GM12872 (cell line): ENCODE data around the gene TRAPPC11.

ENCODE experiments used
- CTCF ChIP-seq: IDR thresholded peaks from 3 replicates; pipeline ENCODE4 v1.5.1; 2011; ENCODE audit warnings: low read depth, mild to moderate bottlenecking, low read length, moderate library complexity; ENCODE audit not compliant: insufficient read depth

Gene TRAPPC11

GRCh38 chr4:183691897-183692296, 32.8 kb downstream of the TRAPPC11 start:
- no peak for TF ChIP-seq CTCF

DNA sequence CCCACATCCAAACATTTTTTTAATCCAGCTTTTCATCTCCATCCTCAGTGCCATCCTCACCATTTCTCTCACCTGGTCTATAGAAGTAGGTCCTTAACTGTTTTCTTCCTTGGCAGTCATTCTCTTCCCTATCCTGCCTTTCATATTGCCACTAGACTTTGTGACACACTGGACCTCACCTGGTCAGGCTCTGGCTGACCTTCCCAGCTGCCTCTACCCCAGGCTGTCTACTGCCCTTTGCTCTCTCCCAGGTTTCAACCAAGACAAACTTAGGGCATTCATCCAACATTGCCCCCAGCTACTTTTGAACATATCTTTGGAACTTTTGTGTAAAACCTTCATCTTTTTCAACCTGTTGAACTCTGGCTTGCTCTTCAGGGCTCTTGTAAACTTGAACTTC, 39.8 kb downstream of the TRAPPC11 start:
- TF ChIP-seq CTCF, result no peak

- no peak for TF ChIP-seq CTCF
These were observed 41.3 kb downstream of the TRAPPC11 start for GRCh38 chr4:183700407-183700806.

- no peak for TF ChIP-seq CTCF
These were observed 43.4 kb downstream of the TRAPPC11 start for GRCh38 chr4:183702492-183702891.

DNA sequence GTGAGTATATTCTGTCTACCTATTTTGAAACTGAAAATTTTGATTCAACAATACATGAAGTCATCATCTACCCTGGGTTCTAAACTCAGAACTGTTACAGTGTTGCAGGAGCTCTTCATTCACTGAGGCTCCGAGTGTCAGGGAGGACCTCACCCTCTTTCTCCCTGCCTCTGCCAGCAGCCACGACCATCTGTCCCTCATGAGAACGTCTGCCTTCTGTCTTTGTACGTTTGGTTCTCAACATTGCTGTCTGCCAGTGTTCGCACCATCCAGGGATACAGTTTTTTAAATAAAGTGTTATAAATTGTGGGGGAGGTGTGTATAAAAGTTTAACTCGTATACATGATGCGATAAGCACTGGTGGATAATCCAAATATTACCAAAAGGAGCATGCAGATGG, 55.5 kb downstream of the TRAPPC11 start:
- no peak for TF ChIP-seq CTCF

DNA sequence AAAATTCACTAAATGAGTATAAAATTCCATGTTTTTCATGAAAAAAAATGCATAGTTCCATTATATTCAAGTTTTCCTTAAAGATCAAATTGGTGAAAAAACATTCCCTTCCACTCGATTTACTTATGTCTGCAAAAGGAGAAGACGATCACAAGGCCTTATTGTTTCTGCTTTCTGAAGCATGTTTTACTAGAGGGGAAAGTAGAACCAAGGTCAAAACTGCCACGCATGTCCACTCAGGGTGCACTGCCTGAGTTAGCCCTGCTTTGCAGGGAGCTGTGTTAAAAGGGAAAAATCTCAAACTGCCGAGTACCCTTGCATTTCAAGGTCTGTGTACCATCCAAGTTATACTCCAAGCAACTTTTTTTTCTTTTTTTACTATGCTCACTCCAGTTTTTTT, 57.2 kb downstream of the TRAPPC11 start:
- TF ChIP-seq CTCF, result no peak

GRCh38 chr4:183718876-183719275, 59.8 kb downstream of the TRAPPC11 start:
- no peak for TF ChIP-seq CTCF

DNA sequence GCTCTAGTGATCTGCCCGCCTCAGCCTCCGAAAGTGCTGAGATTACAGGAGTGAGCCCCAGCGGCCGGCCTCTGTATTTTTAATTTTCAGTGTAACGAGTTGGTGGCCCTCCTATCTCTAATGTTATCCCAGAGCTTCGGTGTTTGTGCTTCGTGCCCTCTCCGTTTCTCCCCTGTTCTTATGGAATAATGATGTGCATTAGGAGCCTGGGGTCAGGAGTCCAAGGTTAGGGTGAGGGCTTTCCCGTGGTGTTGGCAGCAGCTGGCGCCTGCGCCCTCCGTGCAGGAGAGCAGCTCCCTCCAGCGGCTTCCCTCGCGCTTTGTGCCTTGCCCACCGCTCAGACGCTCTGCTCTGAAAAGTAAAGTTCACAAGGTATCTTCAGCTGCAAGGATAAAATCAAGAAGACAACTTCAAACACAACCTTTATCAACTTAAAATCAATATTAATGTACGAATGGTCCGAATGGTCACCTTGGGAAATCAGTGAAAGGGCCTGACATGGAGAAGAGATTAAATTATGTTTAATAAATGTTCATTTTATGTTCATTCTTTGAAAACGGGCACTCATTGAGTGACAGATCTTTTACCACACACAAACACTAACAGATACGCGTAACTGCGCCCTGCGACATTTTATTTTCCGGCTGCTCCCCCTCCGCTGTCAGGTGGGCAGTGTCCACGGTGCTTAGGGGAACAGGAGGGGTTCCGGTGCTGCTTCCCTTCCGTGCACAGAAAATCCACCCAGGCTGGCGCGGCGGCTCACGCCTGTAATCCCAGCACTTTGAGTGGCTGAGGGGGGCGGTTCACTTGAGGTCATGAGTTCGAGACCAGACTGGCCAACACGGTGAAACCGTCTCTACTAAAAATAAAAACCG, 62.4 kb downstream of the TRAPPC11 start:
- TF ChIP-seq CTCF, result no peak
